ENCODE measurements around the gene RGPD4. TPM values are rescaled to one million over a fixed set of nuclear protein-coding genes. Genes with fewer than 3 reads are reported as not detected.

The RGPD4 gene
- total RNA-seq, 1 donor from 2014 or later = not detected

GRCh38 chr2:107931412-107931811 is 104.7 kb downstream of the RGPD4 start:
- peak; percentile 23 for DNase-seq

- DNase-seq = peak; percentile 88
Observed at GRCh38 chr2:107932488-107932887, 105.8 kb downstream of the RGPD4 start.

- DNase-seq = peak; percentile 66
Observed at GRCh38 chr2:107932979-107933378, 106.3 kb downstream of the RGPD4 start.

GRCh38 chr2:107936433-107937359 is 110.0 kb downstream of the RGPD4 start:
- no peak for DNase-seq

Small RNAs within 50 kb of the gene (small RNA-seq; reads per million reads assigned to genes)
- gene AC009963.1 (ENCODE audit: low replicate concordance) = not detected
- not detected for gene AC009963.2 (ENCODE audit: low replicate concordance)

Other genes with a start within 250 kb of the RGPD4 start
- 0.10 TPM for gene SLC5A7, start 159.6 kb downstream of the RGPD4 start, total RNA-seq

All from skin of body (tissue), 3 donors.